ENCODE results near the gene PLXNB2.

DNA sequence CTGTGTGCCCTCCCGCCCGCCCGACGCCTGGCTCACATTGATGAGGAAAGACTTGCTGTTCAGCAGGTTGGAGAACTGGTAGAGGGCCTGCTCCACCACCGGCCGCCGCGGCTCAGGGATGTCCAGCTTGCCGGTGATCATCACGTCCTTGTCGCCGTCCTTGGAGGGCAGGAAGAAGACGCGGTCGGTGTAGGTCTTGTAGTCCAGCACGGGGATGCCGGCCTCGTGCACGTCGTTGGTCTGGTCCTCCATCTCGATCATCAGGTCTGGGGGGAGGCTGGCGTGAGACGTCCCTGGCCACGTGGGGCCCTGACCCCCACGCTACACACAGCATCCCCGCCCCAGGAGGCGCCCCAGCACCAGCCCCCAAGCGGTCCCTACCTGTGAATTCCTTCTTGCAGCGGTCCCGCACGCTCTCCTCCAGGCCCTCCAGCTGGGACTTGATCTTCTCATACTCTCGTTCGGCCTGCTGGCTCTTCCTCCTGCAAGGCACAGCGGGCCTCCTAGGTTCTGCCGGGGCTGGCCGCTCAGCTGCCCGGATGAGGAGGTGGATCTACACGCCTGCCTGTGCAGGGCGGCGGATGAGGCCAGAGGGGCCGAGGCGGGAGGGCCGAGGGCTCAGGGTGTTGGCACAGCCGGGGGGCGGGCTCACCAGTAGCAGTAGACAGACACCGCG, 26.6 kb downstream of the PLXNB2 start:
- TF ChIP-seq, protein P1, sequence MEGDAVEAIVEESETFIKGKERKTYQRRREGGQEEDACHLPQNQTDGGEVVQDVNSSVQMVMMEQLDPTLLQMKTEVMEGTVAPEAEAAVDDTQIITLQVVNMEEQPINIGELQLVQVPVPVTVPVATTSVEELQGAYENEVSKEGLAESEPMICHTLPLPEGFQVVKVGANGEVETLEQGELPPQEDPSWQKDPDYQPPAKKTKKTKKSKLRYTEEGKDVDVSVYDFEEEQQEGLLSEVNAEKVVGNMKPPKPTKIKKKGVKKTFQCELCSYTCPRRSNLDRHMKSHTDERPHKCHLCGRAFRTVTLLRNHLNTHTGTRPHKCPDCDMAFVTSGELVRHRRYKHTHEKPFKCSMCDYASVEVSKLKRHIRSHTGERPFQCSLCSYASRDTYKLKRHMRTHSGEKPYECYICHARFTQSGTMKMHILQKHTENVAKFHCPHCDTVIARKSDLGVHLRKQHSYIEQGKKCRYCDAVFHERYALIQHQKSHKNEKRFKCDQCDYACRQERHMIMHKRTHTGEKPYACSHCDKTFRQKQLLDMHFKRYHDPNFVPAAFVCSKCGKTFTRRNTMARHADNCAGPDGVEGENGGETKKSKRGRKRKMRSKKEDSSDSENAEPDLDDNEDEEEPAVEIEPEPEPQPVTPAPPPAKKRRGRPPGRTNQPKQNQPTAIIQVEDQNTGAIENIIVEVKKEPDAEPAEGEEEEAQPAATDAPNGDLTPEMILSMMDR (IDR thresholded peaks at IDR 0.05; ENCODE audit: low read depth, low read length) = no peak
- no peak for TF ChIP-seq EZH2phosphoT487 (IDR thresholded peaks at IDR 0.05; ENCODE audit: low read depth)

All from OCI-LY3 (cell line).